GM12892 (cell line): ENCODE results near the gene TSPAN15.

ENCODE experiments used
- POLR2A ChIP-seq: IDR thresholded peaks from 2 replicates; pipeline ENCODE4 v1.6.1; 2011; ENCODE audit warnings: low read depth, low read length, control low read depth
- POLR2AphosphoS5 ChIP-seq: IDR thresholded peaks from 2 replicates; pipeline ENCODE4 v1.6.1; 2011; ENCODE audit warnings: low read depth, low read length, control low read depth

DNA sequence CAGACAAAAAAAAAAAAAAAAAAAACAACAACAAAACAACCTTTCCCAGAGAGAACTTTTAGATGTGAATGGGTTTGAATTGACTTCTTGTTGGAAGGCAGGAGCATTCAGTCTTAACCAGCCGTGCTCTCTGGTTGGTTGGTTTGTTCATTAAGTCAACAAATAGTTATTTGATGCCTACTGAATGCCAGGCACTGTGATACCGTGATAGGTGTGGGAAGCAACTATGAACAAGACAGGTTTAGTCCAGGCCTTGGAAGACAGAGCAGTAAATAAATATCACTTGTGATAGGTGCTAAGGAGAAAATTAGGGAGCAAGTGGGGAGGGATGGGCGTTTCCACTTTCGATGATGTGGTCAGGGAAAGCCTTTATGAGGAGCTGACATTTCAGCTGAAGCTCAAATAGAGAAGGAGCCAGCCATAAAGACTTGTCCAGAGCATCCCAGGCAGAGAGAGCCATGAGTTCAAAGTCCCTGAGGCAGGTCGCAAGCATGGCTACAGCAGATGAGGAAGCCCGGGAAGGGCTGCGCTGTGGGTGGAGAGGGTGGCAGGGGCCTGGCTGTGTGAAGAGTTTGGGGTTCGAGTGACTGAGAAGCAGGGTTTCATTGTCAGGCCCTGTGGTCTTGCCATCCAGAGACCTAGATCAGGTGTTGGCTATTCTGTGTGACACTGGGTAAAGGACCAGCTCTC lies 8.0 kb downstream of the TSPAN15 start:
- TF ChIP-seq POLR2A, result no peak
- no peak for TF ChIP-seq POLR2AphosphoS5
